C4-2B (cell line): ENCODE results near the gene WDR62.

Experiments used
- CTCF ChIP-seq: fragments of 450-650 bp; conservative IDR thresholded peaks from 2 replicates; pipeline ENCODE4 v1.5.1; 2017; ENCODE audit warnings: mild to moderate bottlenecking
- ZFX ChIP-seq: fragments of 450-650 bp; IDR thresholded peaks from 2 replicates; pipeline ENCODE4 v1.6.1; 2017

- TF ChIP-seq CTCF (no peak), ZFX (no peak)
Measured at GRCh38 chr19:36027696-36028095, 27.0 kb upstream of the WDR62 start.
